Liver (tissue), 9 donors: ENCODE measurements around the gene PLCD3. TPM values are rescaled to one million over a fixed set of nuclear protein-coding genes. Genes with fewer than 3 reads are reported as not detected.

ENCODE experiments used
- DNase-seq: peaks from one replicate; pipeline ENCODE4 v3.0.0-alpha.2; 2017; ENCODE audit warnings: low spot score
- H3K27ac ChIP-seq, 2 donors: one replicate each; pipeline ENCODE4 v1.7.0; 2013; ENCODE audit warnings: inconsistent platforms in 2 of 2, low read length in 2 of 2, control low read depth in 1 of 2, low read depth in 1 of 2, mild to moderate bottlenecking in 1 of 2
- H3K27me3 ChIP-seq, 4 donors: one replicate each; pipeline versions ENCODE4 v1.6.1 to v1.7.0; 2013; ENCODE audit warnings: low read length in 3 of 4, inconsistent platforms in 1 of 4, mild to moderate bottlenecking in 1 of 4, moderate library complexity in 1 of 4; ENCODE audit not compliant: control insufficient read depth in 4 of 4, insufficient read depth in 4 of 4
- H3K36me3 ChIP-seq, 4 donors: one replicate each; pipeline versions ENCODE4 v1.6.1 to v1.7.0; 2013; ENCODE audit warnings: low read length in 3 of 4, mild to moderate bottlenecking in 3 of 4, low read depth in 1 of 4, moderate library complexity in 1 of 4; ENCODE audit not compliant: control insufficient read depth in 4 of 4, insufficient read depth in 3 of 4
- H3K4me1 ChIP-seq, 4 donors: one replicate each; pipeline versions ENCODE4 v1.6.1 to v1.7.0; 2013; ENCODE audit warnings: low read length in 3 of 4, mild to moderate bottlenecking in 3 of 4, moderate library complexity in 1 of 4; ENCODE audit not compliant: control insufficient read depth in 4 of 4, insufficient read depth in 4 of 4
- H3K4me3 ChIP-seq, 3 donors: one replicate each; pipeline versions ENCODE4 v1.6.1 to v1.7.0; 2013; ENCODE audit warnings: low read length in 3 of 3, control low read depth in 1 of 3, low read depth in 1 of 3, mild to moderate bottlenecking in 1 of 3
- H3K9ac ChIP-seq, 2 donors: one replicate each; pipeline ENCODE4 v1.7.0; 2013; ENCODE audit warnings: low read length in 2 of 2, mild to moderate bottlenecking in 2 of 2, moderate library complexity in 2 of 2, control low read depth in 1 of 2, low read depth in 1 of 2
- H3K9me3 ChIP-seq, 4 donors: one replicate each; pipeline versions ENCODE4 v1.6.1 to v1.7.0; 2013; ENCODE audit warnings: low read length in 3 of 4; ENCODE audit not compliant: control insufficient read depth in 4 of 4
- EGR1 ChIP-seq, 2 donors: IDR thresholded peaks; 2 replicates each; pipeline ENCODE4 v1.6.1; 2016 to 2018; ENCODE audit warnings: antibody characterized with exemption in 2 of 2, low read depth in 2 of 2
- FOXA1 ChIP-seq: IDR thresholded peaks from 2 replicates; pipeline ENCODE4 v1.6.1; 2016; ENCODE audit warnings: antibody characterized with exemption
- FOXA2 ChIP-seq: IDR thresholded peaks from 2 replicates; pipeline ENCODE4 v1.6.1; 2016; ENCODE audit warnings: antibody characterized with exemption
- GABPA ChIP-seq, 2 donors: IDR thresholded peaks in 1 of 2; conservative IDR thresholded peaks in 1 of 2; 2 replicates each; pipeline ENCODE4 v1.6.1; 2016; ENCODE audit warnings: antibody characterized with exemption in 2 of 2, mild to moderate bottlenecking in 1 of 2, moderate library complexity in 1 of 2
- HNF4G ChIP-seq: IDR thresholded peaks from 2 replicates; pipeline ENCODE4 v1.6.1; 2016; ENCODE audit warnings: antibody characterized with exemption
- JUND ChIP-seq, 2 donors: IDR thresholded peaks; 2 replicates each; pipeline ENCODE4 v1.6.1; 2016; ENCODE audit warnings: antibody characterized with exemption in 2 of 2
- NR2F2 ChIP-seq: IDR thresholded peaks from 2 replicates; pipeline ENCODE4 v1.6.1; 2016; ENCODE audit warnings: antibody characterized with exemption
- RAD21 ChIP-seq, 2 donors: IDR thresholded peaks; 2 replicates each; pipeline ENCODE4 v1.6.1; 2016; ENCODE audit warnings: antibody characterized with exemption in 2 of 2, mild to moderate bottlenecking in 2 of 2
- SP1 ChIP-seq: IDR thresholded peaks from 2 replicates; pipeline ENCODE4 v1.6.1; 2018; ENCODE audit warnings: antibody characterized with exemption, mild to moderate bottlenecking
- YY1 ChIP-seq: IDR thresholded peaks from 2 replicates; pipeline ENCODE4 v1.6.1; 2016; ENCODE audit warnings: antibody characterized with exemption, mild to moderate bottlenecking
- WGBS: extraction: QIAGEN DNeasy Blood & Tissue Kit; methylation state at CpG from one replicate; pipeline ENCODE4 v1.1.7; 2013; 5-methylcytosine and 5-hydroxymethylcytosine counted together
- polyA plus RNA-seq, 2 donors: library from polyadenylated mRNA; stranded (reverse) in 1 of 2; unstranded in 1 of 2; fragments of 200-250 nt in 1 of 2; fragments of >200 nt in 1 of 2; fragmentation: Nextera tagmentation in 1 of 2; extraction: Ambion mirVana in 1 of 2; gene quantifications; one replicate each; pipeline versions ENCODE4 v1.2.1 to v1.2.3, GENCODE V29; 2013 to 2015
- total RNA-seq, 2 donors: library from RNA; depleted of rRNA; stranded (reverse); fragments of >200 nt; gene quantifications; one replicate each; pipeline ENCODE4 v1.2.3, GENCODE V29; 2014
- TF ChIP-seq, protein P1 (sequence below): IDR thresholded peaks from 2 replicates; pipeline ENCODE4 v1.6.1; 2016; ENCODE audit warnings: antibody characterized with exemption
- TF ChIP-seq, protein P2 (sequence below): IDR thresholded peaks from 2 replicates; pipeline ENCODE4 v1.6.1; 2016; ENCODE audit warnings: antibody characterized with exemption, mild to moderate bottlenecking
- TF ChIP-seq, protein P3 (sequence below): IDR thresholded peaks from 2 replicates; pipeline ENCODE4 v1.6.1; 2016; ENCODE audit warnings: antibody characterized with exemption
- TF ChIP-seq, protein P4 (sequence below): fragments of 150-350 bp; IDR thresholded peaks from 2 replicates; pipeline ENCODE4 v1.5.1; 2017; ENCODE audit warnings: improper control_type of control experiment, low read depth, low read length; ENCODE audit not compliant: missing input control
- TF ChIP-seq, protein P5 (sequence below): IDR thresholded peaks from 2 replicates; pipeline ENCODE4 v1.6.1; 2016; ENCODE audit warnings: antibody characterized with exemption
- donor health status: healthy.
- donor health status: healthy.
- donor health status: healthy.
- donor health status: healthy.
- donor health status: healthy.

The PLCD3 gene
- total and polyA plus RNA-seq, 4 donors = 0.28 to 2.3 (median 1.4) TPM

DNA sequence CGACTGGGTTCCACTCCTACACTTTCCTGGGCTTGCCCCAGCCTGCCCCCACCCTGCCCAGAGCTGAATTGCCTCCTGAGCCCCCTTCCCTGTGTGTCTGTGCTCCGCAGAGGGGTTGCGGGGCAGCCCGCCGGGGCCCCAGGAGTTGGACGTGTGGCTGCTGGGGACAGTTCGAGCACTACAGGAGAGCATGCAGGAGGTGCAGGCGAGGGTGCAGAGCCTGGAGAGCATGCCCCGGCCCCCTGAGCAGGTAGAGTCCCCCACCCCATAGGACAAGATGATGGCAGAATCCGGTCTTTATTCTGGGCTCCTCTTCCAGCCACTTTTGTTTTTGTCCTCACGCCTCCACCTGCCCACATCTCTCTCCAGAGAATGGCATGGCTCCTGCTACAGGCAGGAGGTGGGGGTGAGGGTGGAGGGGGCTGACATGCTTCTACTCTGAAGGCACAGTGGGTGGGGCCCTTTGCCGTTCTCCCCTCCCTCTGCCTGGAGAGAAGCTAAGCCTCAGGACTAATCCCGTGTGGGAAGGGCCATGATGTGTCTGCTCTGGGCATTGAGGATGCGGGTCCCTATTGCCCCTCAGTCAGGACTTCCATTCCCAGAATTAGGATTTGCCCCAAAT lies 6.7 kb upstream of the PLCD3 start:
- no peak for TF ChIP-seq NR2F2
- no peak for TF ChIP-seq FOXA2
- TF ChIP-seq YY1 = no peak
- TF ChIP-seq, protein P1, sequence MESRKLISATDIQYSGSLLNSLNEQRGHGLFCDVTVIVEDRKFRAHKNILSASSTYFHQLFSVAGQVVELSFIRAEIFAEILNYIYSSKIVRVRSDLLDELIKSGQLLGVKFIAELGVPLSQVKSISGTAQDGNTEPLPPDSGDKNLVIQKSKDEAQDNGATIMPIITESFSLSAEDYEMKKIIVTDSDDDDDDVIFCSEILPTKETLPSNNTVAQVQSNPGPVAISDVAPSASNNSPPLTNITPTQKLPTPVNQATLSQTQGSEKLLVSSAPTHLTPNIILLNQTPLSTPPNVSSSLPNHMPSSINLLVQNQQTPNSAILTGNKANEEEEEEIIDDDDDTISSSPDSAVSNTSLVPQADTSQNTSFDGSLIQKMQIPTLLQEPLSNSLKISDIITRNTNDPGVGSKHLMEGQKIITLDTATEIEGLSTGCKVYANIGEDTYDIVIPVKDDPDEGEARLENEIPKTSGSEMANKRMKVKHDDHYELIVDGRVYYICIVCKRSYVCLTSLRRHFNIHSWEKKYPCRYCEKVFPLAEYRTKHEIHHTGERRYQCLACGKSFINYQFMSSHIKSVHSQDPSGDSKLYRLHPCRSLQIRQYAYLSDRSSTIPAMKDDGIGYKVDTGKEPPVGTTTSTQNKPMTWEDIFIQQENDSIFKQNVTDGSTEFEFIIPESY = no peak
- no peak for TF ChIP-seq SP1
- TF ChIP-seq, protein P2, sequence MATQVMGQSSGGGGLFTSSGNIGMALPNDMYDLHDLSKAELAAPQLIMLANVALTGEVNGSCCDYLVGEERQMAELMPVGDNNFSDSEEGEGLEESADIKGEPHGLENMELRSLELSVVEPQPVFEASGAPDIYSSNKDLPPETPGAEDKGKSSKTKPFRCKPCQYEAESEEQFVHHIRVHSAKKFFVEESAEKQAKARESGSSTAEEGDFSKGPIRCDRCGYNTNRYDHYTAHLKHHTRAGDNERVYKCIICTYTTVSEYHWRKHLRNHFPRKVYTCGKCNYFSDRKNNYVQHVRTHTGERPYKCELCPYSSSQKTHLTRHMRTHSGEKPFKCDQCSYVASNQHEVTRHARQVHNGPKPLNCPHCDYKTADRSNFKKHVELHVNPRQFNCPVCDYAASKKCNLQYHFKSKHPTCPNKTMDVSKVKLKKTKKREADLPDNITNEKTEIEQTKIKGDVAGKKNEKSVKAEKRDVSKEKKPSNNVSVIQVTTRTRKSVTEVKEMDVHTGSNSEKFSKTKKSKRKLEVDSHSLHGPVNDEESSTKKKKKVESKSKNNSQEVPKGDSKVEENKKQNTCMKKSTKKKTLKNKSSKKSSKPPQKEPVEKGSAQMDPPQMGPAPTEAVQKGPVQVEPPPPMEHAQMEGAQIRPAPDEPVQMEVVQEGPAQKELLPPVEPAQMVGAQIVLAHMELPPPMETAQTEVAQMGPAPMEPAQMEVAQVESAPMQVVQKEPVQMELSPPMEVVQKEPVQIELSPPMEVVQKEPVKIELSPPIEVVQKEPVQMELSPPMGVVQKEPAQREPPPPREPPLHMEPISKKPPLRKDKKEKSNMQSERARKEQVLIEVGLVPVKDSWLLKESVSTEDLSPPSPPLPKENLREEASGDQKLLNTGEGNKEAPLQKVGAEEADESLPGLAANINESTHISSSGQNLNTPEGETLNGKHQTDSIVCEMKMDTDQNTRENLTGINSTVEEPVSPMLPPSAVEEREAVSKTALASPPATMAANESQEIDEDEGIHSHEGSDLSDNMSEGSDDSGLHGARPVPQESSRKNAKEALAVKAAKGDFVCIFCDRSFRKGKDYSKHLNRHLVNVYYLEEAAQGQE = no peak
- no peak for TF ChIP-seq GABPA (IDR thresholded peaks at IDR 0.05 in 1 of 2, conservative IDR thresholded peaks at IDR 0.05 in 1 of 2)
- TF ChIP-seq FOXA1 = no peak
- TF ChIP-seq, protein P3, sequence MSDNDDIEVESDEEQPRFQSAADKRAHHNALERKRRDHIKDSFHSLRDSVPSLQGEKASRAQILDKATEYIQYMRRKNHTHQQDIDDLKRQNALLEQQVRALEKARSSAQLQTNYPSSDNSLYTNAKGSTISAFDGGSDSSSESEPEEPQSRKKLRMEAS = no peak
- no peak for TF ChIP-seq RAD21 (IDR thresholded peaks at IDR 0.05)
- no peak for TF ChIP-seq JUND (IDR thresholded peaks at IDR 0.05)
- TF ChIP-seq HNF4G = no peak
- no peak overlapping the region for H3K9ac ChIP-seq
- H3K4me1 ChIP-seq = peaks cover 9 to 56% (median 39%) of the 10 kb centered on the region in 4 donors
- no peaks in the 10 kb centered on the region for H3K9me3 ChIP-seq
- DNase-seq = no peak
- H3K36me3 ChIP-seq = peaks cover 2 to 9% (median 7%) of the 10 kb centered on the region in 4 donors
- no peak overlapping the region for H3K27ac ChIP-seq
- 94% methylated on average over 14 of the region's 14 CpGs for WGBS
- no peak overlapping the region for H3K4me3 ChIP-seq
- H3K27me3 ChIP-seq = no peaks in the 10 kb centered on the region

DNA sequence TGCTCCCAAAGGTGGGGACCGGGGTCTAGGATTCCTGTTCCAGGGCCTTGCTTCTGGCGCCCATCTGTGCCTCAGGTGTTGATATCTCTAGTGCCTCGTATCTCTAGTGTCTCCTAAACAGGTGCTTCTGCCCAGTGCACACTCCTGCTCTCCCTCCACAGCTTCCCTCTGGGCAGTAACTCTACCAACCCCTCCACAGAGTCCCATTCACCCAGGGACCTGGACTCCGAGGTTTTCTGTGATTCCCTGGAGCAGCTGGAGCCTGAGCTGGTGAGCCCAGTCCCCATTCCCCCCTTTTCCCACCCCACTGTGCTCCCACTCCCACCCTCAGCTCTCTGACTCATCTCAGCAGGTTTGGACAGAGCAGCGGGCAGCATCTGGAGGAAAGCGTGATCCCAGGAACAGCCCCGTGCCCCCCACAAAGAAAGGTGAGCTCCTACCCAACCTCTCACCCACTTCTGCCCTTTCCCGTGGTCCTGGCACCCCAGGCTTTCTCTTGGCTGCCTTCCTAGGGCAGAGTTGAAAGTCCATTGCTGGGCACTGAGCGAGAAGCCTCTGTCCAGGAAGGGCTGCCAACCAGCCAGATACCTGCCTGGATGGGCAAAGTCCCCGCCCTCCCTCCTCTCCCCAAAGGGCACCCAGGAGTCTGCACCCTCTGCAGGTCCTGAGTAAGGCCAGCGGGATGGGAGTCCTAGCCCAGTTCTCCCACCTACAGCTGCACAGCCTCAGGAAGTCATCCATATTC lies 5.4 kb upstream of the PLCD3 start:
- H3K4me1 ChIP-seq = peaks cover 2 to 48% (median 36%) of the 10 kb centered on the region in 4 donors
- peak overlapping the region; percentile 90 to 91 for H3K27ac ChIP-seq
- peak overlapping the region; percentile 17 to 75 for H3K9ac ChIP-seq
- no peaks in the 10 kb centered on the region for H3K9me3 ChIP-seq
- WGBS = 31% methylated on average over 11 of the region's 11 CpGs
- H3K4me3 ChIP-seq = peak overlapping the region in 2 of 3 donors; percentile 67 to 73
- no peak for DNase-seq
- no peaks in the 10 kb centered on the region for H3K27me3 ChIP-seq
- H3K36me3 ChIP-seq = peaks cover 2 to 9% (median 7%) of the 10 kb centered on the region in 4 donors
- TF ChIP-seq RAD21 (IDR thresholded peaks at IDR 0.05) = peak; percentile 57 to 59
- TF ChIP-seq, protein P2 = peak; percentile 92
- TF ChIP-seq JUND (IDR thresholded peaks at IDR 0.05) = peak in 1 of 2 donors; percentile 82
- peak in 1 of 2 donors; percentile 68 for TF ChIP-seq EGR1 (IDR thresholded peaks at IDR 0.05; ENCODE audit: low read depth in 2 of 2)
- TF ChIP-seq NR2F2 = peak; percentile 85
- peak; percentile 75 for TF ChIP-seq YY1
- TF ChIP-seq, protein P1 = peak; percentile 84
- TF ChIP-seq, protein P4, sequence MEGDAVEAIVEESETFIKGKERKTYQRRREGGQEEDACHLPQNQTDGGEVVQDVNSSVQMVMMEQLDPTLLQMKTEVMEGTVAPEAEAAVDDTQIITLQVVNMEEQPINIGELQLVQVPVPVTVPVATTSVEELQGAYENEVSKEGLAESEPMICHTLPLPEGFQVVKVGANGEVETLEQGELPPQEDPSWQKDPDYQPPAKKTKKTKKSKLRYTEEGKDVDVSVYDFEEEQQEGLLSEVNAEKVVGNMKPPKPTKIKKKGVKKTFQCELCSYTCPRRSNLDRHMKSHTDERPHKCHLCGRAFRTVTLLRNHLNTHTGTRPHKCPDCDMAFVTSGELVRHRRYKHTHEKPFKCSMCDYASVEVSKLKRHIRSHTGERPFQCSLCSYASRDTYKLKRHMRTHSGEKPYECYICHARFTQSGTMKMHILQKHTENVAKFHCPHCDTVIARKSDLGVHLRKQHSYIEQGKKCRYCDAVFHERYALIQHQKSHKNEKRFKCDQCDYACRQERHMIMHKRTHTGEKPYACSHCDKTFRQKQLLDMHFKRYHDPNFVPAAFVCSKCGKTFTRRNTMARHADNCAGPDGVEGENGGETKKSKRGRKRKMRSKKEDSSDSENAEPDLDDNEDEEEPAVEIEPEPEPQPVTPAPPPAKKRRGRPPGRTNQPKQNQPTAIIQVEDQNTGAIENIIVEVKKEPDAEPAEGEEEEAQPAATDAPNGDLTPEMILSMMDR = no peak
- TF ChIP-seq FOXA1 = peak; percentile 48
- TF ChIP-seq, protein P5, sequence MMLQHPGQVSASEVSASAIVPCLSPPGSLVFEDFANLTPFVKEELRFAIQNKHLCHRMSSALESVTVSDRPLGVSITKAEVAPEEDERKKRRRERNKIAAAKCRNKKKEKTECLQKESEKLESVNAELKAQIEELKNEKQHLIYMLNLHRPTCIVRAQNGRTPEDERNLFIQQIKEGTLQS = peak; percentile 48
- TF ChIP-seq SP1 = peak; percentile 100
